ENCODE results near the gene C1orf198. TPM values are rescaled to one million over a fixed set of nuclear protein-coding genes. Genes with fewer than 3 reads are reported as not detected.

Gene C1orf198
- total RNA-seq, 1 donor from 2014 or later: 3.9 TPM

GRCh38 chr1:230827801-230828200 is 40.5 kb downstream of the C1orf198 start:
- peaks cover 8% of the 10 kb centered on the region for H3K27me3 Mint-ChIP-seq
- peaks cover 5% of the 10 kb centered on the region for H3K9me3 Mint-ChIP-seq
- TF ChIP-seq CTCF (IDR thresholded peaks at IDR 0.05): no peak
- H3K27ac Mint-ChIP-seq: no peak overlapping the region
- POLR2A ChIA-PET: no interaction called here
- intact Hi-C loops (cut with micrococcal nuclease): no loop called here
- H3K4me1 Mint-ChIP-seq: no peaks in the 10 kb centered on the region
- ATAC-seq (ENCODE audit: low read depth) (no peak), DNase-seq (no peak)
- H3K36me3 Mint-ChIP-seq (ENCODE audit: low read depth): no peaks in the 10 kb centered on the region
- H3K4me3 Mint-ChIP-seq: no peak overlapping the region
- CTCF ChIA-PET: no interaction called here

GRCh38 chr1:230827081-230827681 is 41.1 kb downstream of the C1orf198 start:
- POLR2A ChIA-PET: no interaction called here
- peaks cover 5% of the 10 kb centered on the region for H3K9me3 Mint-ChIP-seq
- H3K4me3 Mint-ChIP-seq: no peak overlapping the region
- CTCF ChIA-PET: no interaction called here
- no peak for TF ChIP-seq CTCF (IDR thresholded peaks at IDR 0.05)
- H3K4me1 Mint-ChIP-seq: no peaks in the 10 kb centered on the region
- intact Hi-C loops (cut with micrococcal nuclease): no loop called here
- no peaks in the 10 kb centered on the region for H3K36me3 Mint-ChIP-seq (ENCODE audit: low read depth)
- DNase-seq (no peak), ATAC-seq (ENCODE audit: low read depth) (no peak)
- H3K27me3 Mint-ChIP-seq: peaks cover 8% of the 10 kb centered on the region
- no peak overlapping the region for H3K27ac Mint-ChIP-seq

- DNase-seq (no peak), ATAC-seq (ENCODE audit: low read depth) (no peak)
- peaks cover 8% of the 10 kb centered on the region for H3K27me3 Mint-ChIP-seq
- no peak overlapping the region for H3K4me3 Mint-ChIP-seq
- intact Hi-C loops (cut with micrococcal nuclease): no loop called here
- no peak for TF ChIP-seq CTCF (IDR thresholded peaks at IDR 0.05)
- no peaks in the 10 kb centered on the region for H3K4me1 Mint-ChIP-seq
- peaks cover 5% of the 10 kb centered on the region for H3K9me3 Mint-ChIP-seq
- H3K36me3 Mint-ChIP-seq (ENCODE audit: low read depth): no peaks in the 10 kb centered on the region
- POLR2A ChIA-PET: no interaction called here
- H3K27ac Mint-ChIP-seq: no peak overlapping the region
- CTCF ChIA-PET: no interaction called here
These were observed 42.0 kb downstream of the C1orf198 start for GRCh38 chr1:230826166-230826875.

- ATAC-seq (ENCODE audit: low read depth) (no peak), DNase-seq (no peak)
- TF ChIP-seq CTCF (IDR thresholded peaks at IDR 0.05): no peak
- intact Hi-C loops (cut with micrococcal nuclease): no loop called here
- H3K9me3 Mint-ChIP-seq: peaks cover 2% of the 10 kb centered on the region
- CTCF ChIA-PET: no interaction called here
- POLR2A ChIA-PET: no interaction called here
- no peaks in the 10 kb centered on the region for H3K4me1 Mint-ChIP-seq
- H3K27me3 Mint-ChIP-seq: peaks cover 11% of the 10 kb centered on the region
- H3K27ac Mint-ChIP-seq: no peak overlapping the region
- no peak overlapping the region for H3K4me3 Mint-ChIP-seq
- H3K36me3 Mint-ChIP-seq (ENCODE audit: low read depth): no peaks in the 10 kb centered on the region
These were observed 42.6 kb downstream of the C1orf198 start for GRCh38 chr1:230825761-230826160.

GRCh38 chr1:230824919-230825721 is 43.2 kb downstream of the C1orf198 start:
- peaks cover 12% of the 10 kb centered on the region for H3K27me3 Mint-ChIP-seq
- no peak overlapping the region for H3K27ac Mint-ChIP-seq
- ChIA-PET CTCF (no interaction called here), POLR2A (no interaction called here)
- intact Hi-C loops (cut with micrococcal nuclease): no loop called here
- H3K4me1 Mint-ChIP-seq: no peaks in the 10 kb centered on the region
- no peak for TF ChIP-seq CTCF (IDR thresholded peaks at IDR 0.05)
- H3K4me3 Mint-ChIP-seq: no peak overlapping the region
- no peaks in the 10 kb centered on the region for H3K36me3 Mint-ChIP-seq (ENCODE audit: low read depth)
- no peak for ATAC-seq (ENCODE audit: low read depth)
- no peaks in the 10 kb centered on the region for H3K9me3 Mint-ChIP-seq
- DNase-seq: no peak
